Activated naive CD8-positive, alpha-beta T cell treated with anti-CD3 and anti-CD28 coated beads, Interleukin-2, amount 50 U/mL, for 16 hours (primary cell): ENCODE results near the gene APLP1.
"Not testable (repeated sequence)": the region's sequence is repeated elsewhere in the genome, so short reads cannot be mapped to it uniquely, and the experiment has no call there.

Source experiments
- DNase-seq: peaks from one replicate; pipeline ENCODE4 v3.0.0-alpha.2; 2020; ENCODE audit warnings: low read depth, low spot score

APLP1 gene

DNA sequence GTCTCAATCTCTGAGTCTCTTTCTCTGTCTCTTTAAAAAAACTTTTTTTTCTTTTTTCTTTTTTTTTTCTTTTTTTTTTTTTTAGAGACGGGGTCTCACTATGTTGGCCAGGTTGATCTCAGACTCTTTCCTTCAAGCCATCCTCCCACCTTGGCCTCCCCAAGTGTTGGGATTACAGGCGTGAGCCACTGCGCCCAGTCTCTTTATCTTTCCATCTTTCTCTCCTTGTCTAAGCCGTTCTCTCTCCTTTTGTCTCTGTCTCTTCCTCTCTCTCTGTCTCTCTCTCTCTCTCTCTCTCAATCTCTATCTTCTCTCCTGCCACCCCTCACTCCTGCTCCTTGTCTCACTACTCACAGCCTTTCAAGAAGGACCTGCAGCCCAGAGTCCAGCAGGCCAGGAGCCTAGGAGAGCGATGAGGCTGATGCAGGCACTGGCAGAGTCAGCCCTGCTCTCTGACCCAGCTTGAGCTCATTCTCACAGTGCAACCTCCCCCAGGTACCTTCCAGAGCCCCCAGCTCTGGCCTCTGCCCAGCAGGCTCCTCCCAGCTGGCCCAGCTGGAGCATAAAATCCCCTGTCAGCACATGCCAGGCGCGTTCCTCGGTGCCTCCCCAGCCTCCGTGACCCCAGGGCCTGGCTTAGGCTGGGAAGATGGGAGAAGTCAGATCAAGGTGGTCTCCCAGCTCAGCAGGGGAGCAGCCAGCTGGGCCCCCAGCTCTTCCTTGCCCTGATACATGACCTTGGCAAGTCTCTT is 16.2 kb upstream of the APLP1 start, which contains the start of gene NPHS1:
Gene NPHS1 (minus strand): TSS at position 476 of the 752 bp plus-strand sequence. CDS start 667 bp downstream, outside the sequence.
- DNase-seq: no peak

DNA sequence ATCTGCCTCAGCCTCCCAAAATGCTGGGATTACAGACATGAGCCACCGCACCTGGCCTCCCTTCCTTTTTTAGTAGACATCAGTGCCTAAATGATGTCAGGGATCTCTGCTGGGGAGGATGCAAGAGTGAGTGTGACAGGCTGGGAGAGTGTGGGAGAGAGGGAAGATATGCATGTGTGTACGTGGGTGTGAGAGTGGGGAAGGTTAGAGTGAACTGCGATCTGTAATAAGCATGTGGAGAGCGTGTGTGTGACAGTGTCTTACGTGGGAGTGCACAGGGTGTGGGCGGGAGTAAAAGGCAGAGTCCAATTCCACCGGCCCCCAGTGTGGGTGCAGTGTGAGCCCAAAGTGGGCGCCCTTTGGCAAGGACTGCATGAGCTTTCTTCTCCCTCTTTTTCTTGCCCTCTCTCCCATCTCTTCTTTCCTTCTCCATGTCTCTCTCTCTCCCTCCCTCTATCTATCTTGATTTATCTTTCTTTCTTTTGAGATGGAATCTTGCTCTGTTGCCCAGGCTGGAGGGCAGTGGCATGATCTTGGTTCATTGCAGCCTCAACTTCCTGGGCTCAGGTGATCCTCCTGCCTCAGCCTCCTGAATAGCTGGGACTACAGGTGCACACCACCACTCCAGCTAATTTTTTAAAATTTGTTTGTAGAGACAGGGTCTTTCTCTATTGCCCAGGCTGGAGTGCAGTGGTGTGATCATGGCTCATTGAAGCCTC is 15.2 kb upstream of the APLP1 start:
- no peak for DNase-seq

DNA sequence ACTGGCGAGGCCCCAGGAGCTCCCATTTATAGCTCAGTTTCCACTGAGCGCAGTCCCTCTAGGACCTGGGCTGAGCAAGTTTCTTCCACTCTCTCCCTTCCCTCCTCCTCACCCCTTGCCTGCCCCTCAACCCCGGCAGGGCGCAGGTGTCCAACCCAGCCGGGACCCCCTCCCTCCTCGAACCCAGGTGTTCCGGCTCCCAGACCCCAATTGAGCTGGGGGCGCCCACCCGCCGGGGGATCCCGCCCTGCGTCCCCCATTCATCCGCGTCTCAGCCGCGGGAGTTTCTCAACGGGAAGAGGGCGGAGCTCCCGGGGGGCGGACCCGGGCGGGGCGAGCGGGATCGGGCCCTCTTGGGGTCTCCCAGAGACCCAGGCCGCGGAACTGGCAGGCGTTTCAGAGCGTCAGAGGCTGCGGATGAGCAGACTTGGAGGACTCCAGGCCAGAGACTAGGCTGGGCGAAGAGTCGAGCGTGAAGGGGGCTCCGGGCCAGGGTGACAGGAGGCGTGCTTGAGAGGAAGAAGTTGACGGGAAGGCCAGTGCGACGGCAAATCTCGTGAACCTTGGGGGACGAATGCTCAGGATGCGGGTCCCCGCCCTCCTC is 11.7 kb upstream of the APLP1 start, which contains the start of gene KIRREL2:
Gene KIRREL2 (plus strand): TSS at position 366 of the 604 bp plus-strand sequence. CDS start 209 bp downstream, at position 575.
- no peak for DNase-seq

DNA sequence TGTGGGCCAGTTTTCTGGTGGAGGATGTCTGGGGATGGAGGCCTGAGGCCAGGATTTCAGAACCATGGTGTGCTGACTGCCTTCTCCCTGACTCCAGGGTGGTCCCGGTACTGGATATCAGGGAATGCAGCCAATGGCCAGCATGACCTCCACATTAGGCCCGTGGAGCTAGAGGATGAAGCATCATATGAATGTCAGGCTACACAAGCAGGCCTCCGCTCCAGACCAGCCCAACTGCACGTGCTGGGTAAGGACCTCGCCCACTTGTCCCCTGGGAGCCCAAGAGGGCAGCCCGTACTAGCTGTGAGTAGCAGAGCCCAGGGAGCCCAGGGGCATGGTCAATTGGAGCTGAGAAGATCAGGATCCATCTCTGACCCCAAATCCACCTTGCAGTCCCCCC is 10.1 kb upstream of the APLP1 start:
- no peak for DNase-seq

DNA sequence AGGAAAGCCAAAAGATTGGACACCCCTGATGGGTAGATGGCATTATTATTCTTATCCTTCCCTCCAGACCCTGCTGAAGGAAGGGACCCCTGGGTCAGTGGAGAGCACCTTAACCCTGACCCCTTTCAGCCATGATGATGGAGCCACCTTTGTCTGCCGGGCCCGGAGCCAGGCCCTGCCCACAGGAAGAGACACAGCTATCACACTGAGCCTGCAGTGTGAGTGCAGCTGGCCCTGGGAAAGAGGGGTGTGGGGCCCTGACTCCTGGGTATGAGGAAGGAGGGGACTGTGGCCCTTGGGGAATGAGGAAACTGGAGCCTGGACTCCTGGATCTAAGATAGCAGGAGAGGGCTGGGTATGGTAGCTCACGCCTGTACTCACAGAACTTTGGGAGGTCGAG is 9.0 kb upstream of the APLP1 start:
- no peak for DNase-seq

DNA sequence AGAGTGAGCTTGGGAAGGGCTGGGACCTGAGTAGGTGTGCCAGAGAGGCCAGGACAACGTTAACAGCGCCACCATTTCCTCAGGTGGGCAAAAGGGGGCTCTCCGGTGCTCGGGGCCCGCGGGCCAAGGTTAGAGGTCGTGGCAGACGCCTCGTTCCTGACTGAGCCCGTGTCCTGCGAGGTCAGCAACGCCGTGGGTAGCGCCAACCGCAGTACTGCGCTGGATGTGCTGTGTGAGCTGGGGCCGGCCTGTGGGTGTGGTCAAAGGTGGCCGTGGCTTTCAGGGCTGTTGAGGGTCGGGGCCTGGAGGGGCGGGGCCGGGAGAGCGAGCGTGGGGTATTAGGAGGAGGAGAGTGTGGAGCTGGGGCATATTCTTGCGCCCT is 7.9 kb upstream of the APLP1 start:
- no peak for DNase-seq

DNA sequence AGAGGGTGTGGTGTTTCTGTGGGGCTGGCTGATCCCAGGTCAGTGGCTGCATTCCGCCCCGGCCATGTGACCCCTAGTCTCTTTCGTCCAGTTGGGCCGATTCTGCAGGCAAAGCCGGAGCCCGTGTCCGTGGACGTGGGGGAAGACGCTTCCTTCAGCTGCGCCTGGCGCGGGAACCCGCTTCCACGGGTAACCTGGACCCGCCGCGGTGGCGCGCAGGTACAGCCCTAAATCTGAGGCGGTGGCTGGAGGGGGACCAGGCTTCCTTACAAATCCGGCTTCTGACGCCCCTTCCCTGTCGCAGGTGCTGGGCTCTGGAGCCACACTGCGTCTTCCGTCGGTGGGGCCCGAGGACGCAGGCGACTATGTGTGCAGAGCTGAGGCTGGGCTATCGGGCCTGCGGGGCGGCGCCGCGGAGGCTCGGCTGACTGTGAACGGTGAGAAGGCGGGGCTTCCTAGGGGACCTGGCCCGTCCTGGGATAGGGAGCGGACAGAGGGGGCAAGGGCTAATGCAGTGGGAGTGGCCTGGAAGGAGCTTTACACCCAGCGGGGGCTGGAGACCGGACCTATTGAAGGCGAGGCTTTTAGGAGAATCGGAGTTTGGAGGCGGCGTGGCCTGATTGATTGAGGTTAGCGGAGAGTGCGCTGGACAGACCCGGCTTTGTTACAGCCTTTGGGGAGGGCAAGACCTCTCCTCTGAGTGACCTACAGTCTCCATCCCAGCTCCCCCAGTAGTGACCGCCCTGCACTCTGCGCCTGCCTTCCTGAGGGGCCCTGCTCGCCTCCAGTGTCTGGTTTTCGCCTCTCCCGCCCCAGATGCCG is 7.3 kb upstream of the APLP1 start:
- no peak for DNase-seq

DNA sequence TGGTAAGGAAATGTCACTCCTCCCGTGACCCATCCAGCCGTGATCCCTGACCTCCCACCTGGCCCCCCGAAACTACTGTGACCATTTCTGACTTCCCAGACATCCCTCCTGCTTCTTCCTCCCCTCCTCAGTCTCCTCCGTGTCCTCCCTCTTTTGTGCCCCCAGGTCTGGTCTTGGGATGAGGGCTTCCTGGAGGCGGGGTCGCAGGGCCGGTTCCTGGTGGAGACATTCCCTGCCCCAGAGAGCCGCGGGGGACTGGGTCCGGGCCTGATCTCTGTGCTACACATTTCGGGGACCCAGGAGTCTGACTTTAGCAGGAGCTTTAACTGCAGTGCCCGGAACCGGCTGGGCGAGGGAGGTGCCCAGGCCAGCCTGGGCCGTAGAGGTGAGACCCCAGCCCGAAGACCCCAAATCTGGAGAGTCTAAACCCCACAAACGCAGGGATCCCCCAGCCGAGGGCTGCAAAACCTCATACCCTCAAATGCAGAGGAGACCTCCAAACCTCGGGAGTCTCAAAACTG is 6.7 kb upstream of the APLP1 start:
- no peak for DNase-seq

DNA sequence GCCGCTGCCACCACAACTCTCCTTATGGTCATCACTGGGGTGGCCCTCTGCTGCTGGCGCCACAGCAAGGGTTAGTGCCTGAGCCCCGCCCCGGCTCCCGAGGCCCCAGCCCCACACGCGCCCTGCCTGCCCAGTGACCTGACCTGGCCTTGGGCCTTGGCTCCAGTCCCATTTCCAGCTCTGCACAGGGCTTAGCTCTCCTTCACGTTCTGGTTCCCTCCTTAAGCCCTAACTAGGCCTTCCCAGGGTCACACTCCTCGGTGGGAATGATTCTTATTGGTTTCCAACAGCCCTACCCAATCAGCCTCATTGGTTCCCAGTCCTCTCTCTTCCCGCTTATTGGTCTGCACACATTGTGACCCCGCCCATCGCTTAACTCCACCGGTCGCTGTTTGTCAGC is 5.8 kb upstream of the APLP1 start:
- DNase-seq: no peak

DNA sequence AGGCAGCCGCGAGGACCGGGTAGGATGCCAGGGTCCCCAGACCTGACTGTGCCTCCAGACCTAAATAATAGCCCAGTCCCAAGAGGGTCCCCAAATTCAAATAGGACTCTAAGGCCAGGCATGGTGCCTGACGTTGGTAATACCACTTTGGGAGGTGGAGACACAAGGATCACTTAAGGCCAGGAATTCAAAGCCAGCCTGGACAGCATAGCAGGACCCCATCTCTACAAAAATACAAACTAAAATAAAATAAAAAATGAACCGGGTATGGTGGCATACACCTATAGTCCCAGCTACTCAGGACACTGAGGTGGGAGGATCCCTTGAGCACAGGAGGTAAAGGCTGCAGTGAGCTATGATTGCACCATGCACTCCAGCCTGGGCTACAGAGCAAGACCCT is 5.4 kb upstream of the APLP1 start:
- no peak for DNase-seq

DNA sequence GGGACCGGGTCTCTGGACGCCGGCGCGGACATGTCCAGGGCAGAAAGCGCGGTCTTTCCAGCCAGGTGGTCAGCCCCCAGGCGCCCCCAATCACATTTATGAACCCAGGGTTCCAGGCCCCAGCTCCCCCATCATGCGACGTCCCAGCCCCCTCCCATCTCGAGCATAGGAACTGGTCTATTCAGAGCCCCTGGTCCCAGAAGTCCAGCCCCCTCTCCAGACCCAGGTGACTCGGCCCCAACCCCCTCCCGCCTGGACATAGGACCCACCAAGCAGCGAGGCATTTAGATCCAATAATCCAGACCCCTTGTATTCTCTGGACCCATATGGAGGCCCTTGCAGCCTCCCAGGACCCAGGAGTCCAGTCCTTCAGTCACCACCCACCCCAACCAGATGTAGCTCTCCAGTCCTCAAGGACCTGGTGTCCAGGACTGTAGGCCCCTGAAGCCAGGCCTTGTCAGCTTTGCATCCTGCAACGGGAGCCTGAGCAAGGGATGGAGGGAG is 501 bp downstream of the APLP1 start:
- DNase-seq: no peak

DNA sequence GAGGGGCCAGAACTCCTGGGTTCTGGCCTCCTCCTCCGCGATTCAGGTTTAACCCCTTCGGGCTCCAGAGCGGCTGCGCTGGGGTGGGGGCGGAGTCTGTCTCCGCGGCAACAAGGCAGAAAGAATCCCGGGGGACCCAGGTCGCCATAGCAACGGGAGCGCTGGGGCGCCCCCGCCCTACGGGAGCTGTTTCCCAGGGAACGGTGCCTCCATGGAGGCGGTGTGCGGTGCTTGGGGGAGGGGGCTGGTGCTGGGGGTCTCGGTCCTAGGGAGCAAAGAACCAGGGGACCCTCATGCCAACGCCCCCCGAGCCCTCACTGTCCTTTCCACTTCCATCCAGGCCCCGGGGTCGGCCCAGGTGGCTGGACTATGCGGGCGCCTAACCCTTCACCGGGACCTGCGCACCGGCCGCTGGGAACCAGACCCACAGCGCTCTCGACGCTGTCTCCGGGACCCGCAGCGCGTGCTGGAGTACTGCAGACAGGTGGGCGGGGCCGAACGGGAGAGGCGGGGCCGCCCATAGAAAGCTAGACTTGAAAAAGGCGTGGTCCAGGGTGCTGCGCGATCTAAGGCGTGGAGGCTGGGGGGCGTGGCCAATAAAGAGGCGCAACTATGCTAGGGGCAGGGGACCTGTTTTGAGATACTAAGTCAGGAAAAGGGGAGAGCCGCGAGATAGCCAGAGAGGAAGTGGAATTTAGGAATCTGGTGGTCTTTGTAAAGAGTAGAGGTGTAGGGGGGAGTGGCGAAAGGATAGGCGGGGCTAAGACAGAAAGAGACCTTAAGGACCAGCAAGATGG is 1.2 kb downstream of the APLP1 start:
- DNase-seq: peak; percentile 66

DNA sequence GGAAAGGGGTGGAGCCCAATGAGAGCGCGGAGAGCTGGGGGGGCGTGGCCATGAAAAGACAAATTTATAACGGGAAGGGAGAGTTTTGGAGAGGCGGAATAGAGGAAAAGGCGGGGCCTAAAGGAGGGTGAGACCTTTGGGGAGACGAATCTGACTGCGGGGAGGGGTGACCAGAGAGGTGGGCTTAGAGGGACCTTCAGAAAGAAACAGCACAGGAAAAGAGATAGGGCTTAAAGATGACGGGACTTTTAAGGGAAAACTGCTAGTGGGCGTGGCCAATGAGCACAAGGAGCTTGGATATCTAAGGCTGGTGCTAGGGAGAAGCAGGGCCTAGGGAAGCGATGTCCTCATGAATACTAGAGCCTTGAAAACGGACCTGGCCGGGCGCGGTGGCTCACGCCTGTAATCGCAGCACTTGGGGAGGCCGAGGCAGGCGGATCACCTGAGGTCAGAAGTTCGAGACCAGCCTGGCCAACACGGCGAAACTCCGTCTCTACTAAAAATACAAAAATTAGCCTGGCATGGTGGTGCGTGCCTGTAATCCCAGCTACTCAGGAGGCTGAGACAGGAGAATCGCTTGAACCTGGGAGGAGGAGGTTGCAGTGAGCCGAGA is 1.9 kb downstream of the APLP1 start:
- DNase-seq: not testable (repeated sequence)

DNA sequence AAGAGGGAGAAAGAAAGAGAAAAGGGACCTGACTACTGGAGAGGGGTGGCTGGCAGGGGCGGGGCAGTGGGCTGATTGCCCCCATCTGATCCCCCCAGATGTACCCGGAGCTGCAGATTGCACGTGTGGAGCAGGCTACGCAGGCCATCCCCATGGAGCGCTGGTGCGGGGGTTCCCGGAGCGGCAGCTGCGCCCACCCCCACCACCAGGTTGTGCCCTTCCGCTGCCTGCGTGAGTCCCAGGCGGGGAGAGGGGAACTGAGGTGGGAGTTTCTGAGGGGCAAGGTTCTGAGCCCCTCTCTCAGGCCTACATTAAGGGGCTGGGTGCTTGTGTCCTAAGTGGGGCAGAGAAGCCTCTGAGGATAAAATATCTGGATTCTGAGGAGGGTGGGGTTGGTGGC is 2.4 kb downstream of the APLP1 start:
- no peak for DNase-seq

DNA sequence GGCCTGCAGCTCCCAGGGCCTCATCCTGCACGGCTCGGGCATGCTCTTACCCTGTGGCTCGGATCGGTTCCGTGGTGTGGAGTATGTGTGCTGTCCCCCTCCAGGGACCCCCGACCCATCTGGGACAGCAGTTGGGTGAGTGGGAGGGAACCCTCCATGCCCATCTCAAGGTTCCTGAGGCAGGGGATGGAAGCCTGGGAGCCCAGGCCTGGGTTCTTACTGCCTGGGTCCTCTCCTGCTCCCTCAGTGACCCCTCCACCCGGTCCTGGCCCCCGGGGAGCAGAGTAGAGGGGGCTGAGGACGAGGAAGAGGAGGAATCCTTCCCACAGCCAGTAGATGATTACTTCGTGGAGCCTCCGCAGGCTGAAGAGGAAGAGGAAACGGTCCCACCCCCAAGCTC is 3.2 kb downstream of the APLP1 start:
- no peak for DNase-seq

DNA sequence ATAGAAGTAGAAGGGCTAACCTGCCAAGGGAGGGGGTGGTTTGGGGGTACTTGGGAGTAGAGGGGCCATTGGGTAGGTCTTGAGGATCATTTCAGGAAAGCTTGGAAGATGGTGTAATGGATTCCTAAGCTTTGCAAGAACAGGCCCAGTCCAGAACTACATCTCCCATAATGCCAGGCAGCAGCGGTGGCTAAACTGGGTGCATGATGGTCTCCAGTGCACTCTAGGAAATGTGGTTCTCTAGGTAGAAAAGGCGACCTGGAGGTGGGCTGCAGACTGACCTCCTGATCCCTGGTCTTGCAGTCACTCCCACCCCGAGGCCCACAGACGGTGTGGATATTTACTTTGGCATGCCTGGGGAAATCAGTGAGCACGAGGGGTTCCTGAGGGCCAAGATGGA is 3.8 kb downstream of the APLP1 start:
- DNase-seq: no peak

DNA sequence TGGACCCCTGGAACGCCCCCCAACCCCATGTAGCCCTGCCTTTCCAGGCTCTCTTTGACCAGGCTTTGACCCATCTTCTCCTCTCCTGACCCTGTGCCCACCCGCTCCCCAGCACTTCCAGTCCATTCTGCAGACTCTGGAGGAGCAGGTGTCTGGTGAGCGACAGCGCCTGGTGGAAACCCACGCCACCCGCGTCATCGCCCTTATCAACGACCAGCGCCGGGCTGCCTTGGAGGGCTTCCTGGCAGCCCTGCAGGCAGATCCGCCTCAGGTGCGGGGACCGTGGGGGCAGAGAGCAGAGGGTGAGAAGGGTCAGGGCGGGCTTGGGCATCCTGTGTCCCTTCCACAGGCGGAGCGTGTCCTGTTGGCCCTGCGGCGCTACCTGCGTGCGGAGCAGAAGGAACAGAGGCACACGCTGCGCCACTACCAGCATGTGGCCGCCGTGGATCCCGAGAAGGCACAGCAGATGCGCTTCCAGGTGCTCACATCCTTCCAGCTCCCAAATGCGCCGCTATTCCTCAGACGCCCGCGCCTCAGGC is 6.1 kb downstream of the APLP1 start:
- DNase-seq: no peak

DNA sequence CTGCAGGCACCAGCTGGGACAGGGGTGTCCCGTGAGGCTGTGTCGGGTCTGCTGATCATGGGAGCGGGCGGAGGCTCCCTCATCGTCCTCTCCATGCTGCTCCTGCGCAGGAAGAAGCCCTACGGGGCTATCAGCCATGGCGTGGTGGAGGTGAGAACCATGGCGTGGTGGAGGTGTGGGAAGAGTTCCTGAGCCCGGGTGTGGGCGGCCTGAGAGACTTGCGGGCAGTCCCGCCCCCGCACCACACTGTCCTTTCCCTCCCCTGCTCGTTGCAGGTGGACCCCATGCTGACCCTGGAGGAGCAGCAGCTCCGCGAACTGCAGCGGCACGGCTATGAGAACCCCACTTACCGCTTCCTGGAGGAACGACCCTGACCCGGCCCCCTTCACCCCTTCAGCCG is 10.7 kb downstream of the APLP1 start:
- no peak for DNase-seq

DNA sequence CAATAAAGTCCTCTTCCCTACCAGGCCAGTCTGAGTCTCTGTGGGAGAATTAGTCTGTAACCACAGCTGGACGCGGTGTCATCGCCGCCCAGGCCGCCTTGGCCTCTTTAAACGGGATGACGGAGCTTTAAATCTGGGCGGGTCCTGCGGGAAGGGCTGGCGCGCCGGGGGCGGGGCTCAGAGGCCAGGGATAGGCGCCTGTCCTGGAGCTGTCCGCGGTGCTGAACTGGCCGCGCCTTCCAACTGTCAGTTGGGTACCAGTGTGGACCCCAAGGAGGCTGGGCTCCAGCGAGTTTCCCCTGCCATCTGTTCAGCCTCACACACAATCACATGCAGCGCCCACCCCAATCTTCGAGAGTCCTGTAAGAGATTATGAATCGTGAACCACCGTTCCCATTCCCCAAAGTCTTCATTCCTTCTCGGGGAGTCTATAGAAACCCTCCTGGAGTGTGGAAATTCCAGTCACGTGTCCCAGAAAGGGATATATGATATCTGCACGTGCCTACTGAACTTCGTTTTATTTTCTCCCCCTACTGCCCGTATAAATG is 11.5 kb downstream of the APLP1 start:
- peak; percentile 42 for DNase-seq
